ENCODE results near the gene FGD2.
A peak's percentile ranks its signal among the peaks of the same experiment; 100 is the strongest.

FGD2 gene

GRCh38 chr6:37005061-37005810 lies at the start of gene FGD2:
FGD2 (plus strand) TSS chr6:37005655; CDS start chr6:37005818, 163 bp downstream.
- DNase-seq (ENCODE audit: insufficient read length, low spot score) (peak; percentile 87), FAIRE-seq (peak; percentile 92)

DNA sequence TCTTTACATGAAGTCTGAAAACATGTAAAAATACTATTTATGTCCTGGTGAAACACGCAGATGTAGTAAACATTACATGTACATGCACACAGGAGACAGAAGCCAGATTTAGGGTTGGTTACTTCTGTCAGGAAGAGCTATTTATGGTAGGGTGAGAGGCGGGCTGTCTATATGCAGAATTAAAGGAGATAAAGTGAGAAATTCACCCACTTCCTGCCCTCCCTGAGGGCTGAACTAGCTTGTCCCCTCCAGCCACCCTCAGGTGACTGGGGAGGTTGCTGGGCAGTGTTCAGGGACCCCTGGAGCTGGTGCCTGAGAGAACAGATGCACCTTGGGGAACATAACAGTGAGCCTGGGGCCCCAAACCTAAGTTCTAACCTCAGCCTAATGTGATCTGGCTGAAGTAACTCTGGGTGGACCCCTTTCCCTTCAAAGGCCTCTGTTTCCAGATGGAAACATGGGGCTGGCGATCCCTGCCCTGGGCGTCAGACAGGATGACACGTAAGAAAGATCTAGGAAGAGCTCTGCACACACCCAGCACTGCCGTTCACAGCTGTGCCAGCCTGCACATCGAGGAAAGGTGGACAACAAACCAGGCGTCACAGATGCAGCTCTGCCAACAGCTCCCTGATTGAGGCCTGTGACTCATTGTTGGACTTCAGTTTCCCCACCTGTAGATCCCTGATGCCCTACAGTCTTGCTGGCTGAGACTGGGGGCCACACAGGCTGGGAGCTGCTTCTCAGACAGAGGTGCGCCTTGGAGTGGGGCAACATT lies 49.6 kb upstream of the FGD2 start:
- FAIRE-seq (no peak), DNase-seq (ENCODE audit: insufficient read length, low spot score) (no peak)

DNA sequence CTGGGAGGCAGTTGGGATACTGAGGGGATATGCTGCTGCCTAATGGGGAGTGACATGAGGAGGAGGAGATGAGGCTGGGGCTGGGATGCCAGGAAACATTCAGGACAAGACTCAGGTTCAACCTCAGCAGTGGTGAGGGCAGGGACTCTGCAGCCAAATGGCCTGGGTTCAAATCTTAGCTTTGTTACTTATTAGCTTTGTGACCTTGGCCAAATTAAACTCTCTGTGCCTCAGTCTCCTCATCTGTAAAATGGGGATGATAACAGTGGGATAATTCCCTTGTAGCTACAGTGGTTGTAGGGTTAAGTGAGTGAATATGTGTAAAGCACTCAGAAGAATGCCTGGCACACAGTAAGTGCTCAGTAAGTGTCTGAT lies 49.0 kb upstream of the FGD2 start:
- no peak for DNase-seq (ENCODE audit: insufficient read length, low spot score)
- no peak for FAIRE-seq

DNA sequence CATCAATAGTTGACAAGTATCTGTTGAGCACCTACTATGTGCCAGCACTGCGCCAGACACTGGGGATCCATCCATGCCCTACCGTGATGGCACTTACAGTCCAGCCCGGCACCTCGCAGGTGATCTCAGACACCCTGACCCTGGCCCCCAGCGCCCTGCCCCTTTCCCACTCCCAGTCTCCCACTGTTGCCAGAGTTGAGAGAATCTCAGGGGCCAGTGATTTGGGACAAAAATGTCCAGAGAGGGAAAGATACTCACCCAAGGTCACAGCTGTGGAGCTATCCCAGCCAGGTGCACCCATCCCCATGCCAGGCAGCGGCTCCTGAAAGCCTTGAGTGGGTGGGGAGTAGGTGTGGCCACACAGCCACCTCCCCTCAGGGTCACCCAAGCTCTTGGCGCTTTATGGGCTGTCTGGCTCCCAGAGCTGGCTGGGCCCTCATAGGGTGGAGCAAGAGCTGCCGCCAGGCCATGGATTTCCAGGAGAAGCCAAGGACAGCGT lies 47.6 kb upstream of the FGD2 start:
- no peak for FAIRE-seq
- no peak for DNase-seq (ENCODE audit: insufficient read length, low spot score)

DNA sequence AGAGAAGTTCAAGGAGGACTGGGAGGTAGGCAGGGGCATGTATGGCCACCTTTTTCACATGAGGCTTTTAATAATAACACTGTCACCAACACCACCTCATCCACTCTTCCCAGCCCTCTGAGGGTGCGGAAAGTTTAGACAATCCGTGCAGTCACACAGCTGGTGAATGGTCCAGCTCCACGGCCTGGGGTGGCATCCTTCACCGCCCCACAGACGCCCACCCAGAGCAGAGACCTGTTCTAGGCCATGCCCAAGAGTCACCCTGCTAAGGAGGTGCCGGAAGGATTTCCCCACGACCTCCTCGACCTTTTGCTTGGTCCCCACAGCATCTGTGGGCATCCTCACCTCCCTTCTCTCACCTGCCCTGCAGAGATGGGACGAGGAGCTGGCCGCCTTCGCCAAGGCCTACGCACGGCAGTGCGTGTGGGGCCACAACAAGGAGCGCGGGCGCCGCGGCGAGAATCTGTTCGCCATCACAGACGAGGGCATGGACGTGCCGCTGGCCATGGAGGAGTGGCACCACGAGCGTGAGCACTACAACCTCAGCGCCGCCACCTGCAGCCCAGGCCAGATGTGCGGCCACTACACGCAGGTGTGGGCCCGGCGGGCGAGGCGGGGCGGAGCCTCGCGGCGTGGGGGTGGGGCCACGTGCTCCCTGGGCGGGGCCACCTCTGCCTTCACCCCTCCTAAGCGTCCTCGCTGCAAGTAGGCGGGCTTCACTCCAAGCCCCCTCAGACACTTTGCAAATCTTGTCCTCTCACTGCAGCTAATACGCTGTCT lies 46.5 kb upstream of the FGD2 start:
- DNase-seq (ENCODE audit: insufficient read length, low spot score) (no peak), FAIRE-seq (no peak)

DNA sequence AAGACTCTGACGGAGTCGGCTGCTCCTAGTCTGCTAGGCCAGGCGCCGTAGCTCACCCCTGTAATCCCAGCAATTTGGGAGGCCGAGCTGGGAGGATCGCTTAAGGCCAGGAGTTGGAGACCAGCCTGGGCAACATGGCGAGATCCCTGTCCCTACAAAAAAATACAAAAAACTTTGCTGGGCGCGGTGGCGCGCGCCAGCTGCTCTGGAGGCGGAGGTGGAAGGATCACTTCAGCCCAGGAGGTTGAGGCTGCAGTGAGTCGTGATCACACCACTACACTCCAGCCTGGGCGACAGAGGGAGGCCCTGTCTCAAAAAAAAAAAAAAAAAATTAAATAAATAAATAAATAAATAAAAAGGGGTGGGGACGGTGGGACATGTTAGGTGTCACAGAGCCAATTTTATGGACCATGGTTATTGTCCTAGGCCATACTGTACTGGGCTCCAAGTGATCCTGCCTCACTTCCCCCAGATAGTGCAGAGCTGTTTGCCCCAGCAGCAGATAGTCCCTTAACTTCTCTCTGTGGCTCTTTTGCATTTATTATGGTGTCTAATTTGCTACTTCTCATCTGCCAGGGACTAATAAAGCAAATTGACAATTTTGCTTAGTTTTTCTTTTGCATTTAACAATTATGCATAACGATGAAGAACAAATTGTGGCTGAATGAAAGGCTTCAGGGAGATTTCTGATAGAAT lies 45.8 kb upstream of the FGD2 start:
- no peak for FAIRE-seq
- no peak for DNase-seq (ENCODE audit: insufficient read length, low spot score)

GRCh38 chr6:36961441-36962435 lies 43.7 kb upstream of the FGD2 start:
- DNase-seq (ENCODE audit: insufficient read length, low spot score) (no peak), FAIRE-seq (no peak)

DNA sequence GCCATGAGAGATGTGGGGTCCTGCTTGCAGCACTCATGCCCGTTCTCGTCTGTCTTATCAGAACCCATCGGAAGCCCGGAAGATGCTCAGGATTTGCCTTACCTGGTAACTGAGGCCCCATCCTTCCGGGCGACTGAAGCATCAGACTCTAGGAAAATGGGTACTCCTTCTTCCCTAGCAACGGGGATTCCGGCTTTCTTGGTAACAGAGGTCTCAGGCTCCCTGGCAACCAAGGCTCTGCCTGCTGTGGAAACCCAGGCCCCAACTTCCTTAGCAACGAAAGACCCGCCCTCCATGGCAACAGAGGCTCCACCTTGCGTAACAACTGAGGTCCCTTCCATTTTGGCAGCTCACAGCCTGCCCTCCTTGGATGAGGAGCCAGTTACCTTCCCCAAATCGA lies 42.6 kb upstream of the FGD2 start:
- DNase-seq (ENCODE audit: insufficient read length, low spot score) (peak; percentile 75), FAIRE-seq (no peak)

DNA sequence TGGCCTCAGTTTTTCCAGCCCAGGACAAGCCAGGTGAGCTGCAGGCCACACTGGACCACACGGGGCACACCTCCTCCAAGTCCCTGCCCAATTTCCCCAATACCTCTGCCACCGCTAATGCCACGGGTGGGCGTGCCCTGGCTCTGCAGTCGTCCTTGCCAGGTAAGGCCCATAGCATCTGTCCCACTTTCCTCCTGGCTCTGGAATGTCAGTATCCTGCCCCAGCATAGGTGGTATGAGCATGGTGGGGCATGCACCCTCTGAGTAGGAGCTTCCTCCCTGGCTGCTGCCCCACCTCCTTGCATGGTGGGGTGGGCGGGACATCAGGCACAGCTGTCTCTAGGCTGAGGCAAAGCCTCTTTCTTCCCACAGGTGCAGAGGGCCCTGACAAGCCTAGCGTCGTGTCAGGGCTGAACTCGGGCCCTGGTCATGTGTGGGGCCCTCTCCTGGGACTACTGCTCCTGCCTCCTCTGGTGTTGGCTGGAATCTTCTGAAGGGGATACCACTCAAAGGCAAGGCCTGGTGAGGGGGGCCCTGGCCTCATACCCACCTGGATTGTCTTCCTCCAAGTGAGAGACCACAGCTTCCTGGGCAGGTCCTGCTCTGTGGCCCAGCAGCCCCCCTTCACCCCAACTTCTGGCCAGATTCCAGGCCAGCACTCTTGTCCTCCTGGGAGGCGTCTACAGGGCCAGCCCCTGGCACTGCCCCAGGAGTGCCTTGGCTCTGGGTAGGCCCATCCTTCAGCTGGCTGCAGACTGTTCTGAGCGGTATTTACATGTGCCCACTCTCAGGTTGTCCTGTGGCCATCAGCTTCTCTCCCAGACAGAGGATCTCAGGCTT lies 41.8 kb upstream of the FGD2 start:
- FAIRE-seq (no peak), DNase-seq (ENCODE audit: insufficient read length, low spot score) (no peak)

DNA sequence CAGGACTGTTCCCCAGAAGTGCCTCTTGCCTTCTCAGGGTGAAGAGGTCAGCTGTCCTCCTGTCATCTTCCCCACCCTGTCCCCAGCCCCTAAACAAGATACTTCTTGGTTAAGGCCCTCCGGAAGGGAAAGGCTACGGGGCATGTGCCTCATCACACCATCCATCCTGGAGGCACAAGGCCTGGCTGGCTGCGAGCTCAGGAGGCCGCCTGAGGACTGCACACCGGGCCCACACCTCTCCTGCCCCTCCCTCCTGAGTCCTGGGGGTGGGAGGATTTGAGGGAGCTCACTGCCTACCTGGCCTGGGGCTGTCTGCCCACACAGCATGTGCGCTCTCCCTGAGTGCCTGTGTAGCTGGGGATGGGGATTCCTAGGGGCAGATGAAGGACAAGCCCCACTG lies 41.1 kb upstream of the FGD2 start:
- FAIRE-seq (no peak), DNase-seq (ENCODE audit: insufficient read length, low spot score) (no peak)

DNA sequence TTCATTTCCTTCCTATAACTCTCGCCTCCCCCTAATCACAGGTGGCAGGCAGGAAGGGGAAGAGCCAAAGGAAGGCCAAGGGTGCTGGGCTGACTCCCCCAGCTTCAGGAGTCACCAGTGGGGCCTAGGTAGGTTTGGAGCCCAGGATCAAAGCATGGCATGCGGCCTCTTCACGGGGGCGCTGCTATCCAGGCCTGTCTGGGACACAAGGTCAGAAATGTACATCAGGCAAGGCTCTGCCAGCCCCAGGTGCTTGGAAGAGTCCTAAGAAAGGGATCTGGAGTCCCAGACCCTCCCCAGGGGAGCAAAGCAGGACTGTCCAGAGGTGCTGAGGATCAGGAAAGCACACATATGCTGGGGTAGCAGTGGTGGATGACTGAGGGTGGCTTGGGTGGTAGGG lies 40.5 kb upstream of the FGD2 start:
- FAIRE-seq (no peak), DNase-seq (ENCODE audit: insufficient read length, low spot score) (no peak)

DNA sequence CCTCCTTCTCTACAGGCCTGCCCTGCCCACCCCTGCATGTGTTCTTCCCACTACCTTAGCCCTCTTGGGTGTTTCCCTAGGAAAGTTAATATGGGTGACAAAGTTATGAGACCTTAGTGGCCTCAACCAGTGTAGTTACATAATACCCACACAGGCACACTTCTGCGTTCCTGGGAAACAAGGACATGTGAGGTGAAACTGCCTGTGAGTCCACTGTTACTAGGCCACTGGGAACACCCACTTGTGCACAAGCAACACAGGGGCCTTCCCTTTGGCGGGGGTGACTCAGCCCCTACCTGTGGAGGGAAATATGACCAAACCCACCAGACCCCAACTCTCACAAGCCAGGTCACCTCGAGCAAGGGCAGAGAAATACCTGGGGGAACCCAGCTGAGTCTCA lies 38.2 kb upstream of the FGD2 start:
- no peak for FAIRE-seq
- DNase-seq (ENCODE audit: insufficient read length, low spot score) = no peak

DNA sequence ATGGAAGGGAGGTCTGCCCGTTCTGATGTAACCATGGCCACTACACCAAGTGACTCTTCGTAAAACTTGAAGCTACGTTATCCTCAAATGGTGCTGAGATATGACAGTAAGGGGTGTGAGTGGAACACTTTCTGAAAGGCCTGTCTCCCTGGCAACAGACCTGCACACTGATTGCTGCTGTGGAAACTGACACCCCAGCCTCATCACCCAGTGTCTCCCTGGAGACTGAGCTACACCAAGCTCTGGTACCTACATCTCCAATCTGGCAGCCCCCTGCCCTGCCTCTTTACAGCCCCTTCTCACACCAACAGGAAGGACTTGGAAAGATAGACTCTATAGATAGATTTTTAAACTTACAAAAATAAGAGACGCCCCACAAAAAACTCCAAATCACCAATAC lies 37.7 kb upstream of the FGD2 start:
- FAIRE-seq (no peak), DNase-seq (ENCODE audit: insufficient read length, low spot score) (no peak)

DNA sequence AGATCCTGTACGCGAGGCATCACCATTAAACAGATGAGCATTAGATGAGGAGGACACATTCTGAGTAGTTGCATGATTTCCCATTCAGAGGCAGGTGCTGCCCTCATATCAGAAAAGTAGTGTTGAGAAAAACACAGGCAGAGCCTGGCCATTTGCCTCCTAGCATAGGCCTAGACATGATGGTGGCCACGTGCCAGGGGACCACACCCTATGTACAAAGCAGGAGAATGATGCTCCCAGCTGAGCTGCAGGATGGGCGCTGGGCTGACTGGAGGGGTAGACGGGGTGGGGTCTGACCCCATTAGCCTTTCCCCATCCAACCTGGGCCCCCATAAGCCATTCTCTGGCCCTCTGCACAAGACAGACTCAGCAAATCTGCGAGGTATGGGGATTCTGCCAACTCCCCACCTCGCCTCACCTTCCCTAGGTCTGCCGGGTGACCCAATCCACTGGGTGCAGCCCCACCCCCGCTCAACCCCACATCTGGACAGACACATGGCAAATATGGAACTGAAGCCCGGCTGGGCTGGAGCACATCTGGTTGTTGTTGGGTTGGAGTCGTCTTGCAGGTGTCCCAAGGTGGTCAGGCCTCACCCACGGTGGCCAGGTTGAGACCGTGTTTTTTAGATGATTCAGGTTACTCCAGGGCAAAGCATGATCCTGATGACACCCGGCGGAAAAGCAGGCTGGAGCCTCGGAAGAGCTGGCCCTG lies 37.0 kb upstream of the FGD2 start:
- no peak for DNase-seq (ENCODE audit: insufficient read length, low spot score)
- no peak for FAIRE-seq

DNA sequence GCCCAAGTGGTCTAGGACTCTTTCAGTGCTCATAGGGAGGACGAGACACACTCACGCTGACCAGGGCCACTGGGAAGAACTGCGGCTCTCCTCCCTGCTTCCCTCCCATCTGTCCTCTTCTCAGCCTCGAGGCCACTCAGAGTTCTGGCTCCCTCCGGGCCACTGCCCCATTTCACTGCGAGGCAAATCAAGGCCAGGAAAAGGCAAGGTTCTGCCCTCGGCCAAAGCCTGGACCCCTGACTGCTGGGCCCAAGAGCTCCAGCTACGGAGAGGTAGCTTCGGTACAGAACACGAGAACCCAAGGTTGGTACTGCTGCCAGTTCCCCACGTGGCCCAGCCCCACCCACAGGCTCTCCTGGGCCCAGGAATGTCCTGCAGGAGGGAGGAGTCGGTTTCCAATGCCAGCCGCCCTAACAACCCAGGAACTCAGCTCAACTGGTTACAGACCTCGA lies 36.2 kb upstream of the FGD2 start:
- FAIRE-seq = no peak
- no peak for DNase-seq (ENCODE audit: insufficient read length, low spot score)

DNA sequence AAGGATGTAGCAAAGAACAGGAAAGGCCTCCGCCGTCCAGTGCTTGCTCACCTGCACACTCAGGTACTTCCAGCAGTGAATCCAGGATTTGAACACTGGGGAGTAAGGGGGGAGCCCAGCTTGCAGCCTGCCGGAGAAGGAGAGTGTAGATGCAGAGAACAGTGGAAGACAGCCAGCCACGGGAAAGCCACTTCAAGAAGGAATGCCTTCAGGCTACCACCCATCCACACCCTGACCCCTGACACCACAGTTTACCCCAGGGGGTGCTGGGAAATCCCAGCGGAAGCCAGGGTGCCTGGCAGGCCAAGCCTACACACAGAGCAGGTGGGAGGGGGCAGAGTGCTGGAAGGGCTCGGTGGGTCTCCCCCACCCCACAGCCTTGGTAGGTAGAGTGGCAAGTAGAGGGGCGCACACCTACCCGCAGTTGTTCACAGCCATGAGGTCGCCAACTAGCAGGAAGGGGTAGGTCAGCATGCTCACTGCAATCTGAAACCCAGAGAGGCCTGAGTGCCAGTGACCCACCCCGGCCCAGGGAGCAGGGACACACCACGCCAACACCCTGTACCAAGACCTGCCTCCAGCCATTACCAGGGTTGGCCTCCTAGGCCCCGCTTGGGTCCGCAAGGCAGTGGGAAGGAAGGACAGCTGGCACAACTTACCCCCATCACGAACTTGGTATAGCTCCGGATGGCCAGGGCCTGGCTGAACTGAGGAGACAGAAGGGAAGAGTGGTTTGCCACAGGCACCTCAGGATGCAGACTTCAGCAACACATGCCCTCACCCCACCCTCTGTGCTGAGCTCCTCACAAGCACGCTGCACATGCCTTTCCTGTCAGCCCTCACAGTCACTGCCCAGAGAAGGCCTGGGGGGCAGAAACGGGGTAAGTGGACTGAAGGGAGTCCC lies 35.2 kb upstream of the FGD2 start:
- no peak for FAIRE-seq
- no peak for DNase-seq (ENCODE audit: insufficient read length, low spot score)
